Smooth muscle cell (in vitro differentiated cells): ENCODE results near the gene GABARAP. TPM values are rescaled to one million over a fixed set of nuclear protein-coding genes. Genes with fewer than 3 reads are reported as not detected.

Source experiments
- DNase-seq: peaks from one replicate; lab custom pipeline; 2025; ENCODE audit not compliant: unreplicated experiment; lab: John Stamatoyannopoulos, UW
- H2AFZ ChIP-seq: fragments of 200-600 bp; sonication (generic); 2 replicates; pipeline ENCODE4 v1.6.0; 2016; ENCODE audit warnings: antibody characterized with exemption, low read depth, mild to moderate bottlenecking
- H3F3A ChIP-seq: fragments of 200-600 bp; sonication (generic); 2 replicates; pipeline ENCODE4 v1.6.0; 2017; ENCODE audit warnings: antibody characterized with exemption, low read depth
- H3K27ac ChIP-seq: fragments of 200-600 bp; sonication (generic); 2 replicates; pipeline ENCODE4 v1.5.1; 2016; ENCODE audit warnings: low read depth, mild to moderate bottlenecking
- H3K27me3 ChIP-seq: fragments of 200-600 bp; sonication (generic); 2 replicates; pipeline ENCODE4 v1.6.1; 2016; ENCODE audit warnings: low read depth, mild to moderate bottlenecking
- H3K36me3 ChIP-seq: fragments of 200-600 bp; sonication (generic); 2 replicates; pipeline ENCODE4 v1.5.1; 2016; ENCODE audit warnings: low read depth
- H3K4me1 ChIP-seq: fragments of 200-600 bp; sonication (generic); 2 replicates; pipeline ENCODE4 v1.5.1; 2016; ENCODE audit warnings: low read depth
- H3K4me2 ChIP-seq: fragments of 200-600 bp; sonication (generic); 2 replicates; pipeline ENCODE4 v1.6.0; 2016; ENCODE audit warnings: mild to moderate bottlenecking
- H3K4me3 ChIP-seq: fragments of 200-600 bp; sonication (generic); 2 replicates; pipeline ENCODE4 v1.5.1; 2016; ENCODE audit warnings: mild to moderate bottlenecking
- H3K79me2 ChIP-seq: fragments of 200-600 bp; sonication (generic); 2 replicates; pipeline ENCODE4 v1.6.0; 2016; ENCODE audit warnings: low read depth, mild to moderate bottlenecking
- H3K9ac ChIP-seq: fragments of 200-600 bp; sonication (generic); 2 replicates; pipeline ENCODE4 v1.6.0; 2016; ENCODE audit warnings: low read depth
- H3K9me3 ChIP-seq: fragments of 200-600 bp; sonication (generic); replicated peaks from 2 replicates; pipeline ENCODE4 v1.5.1; 2016; ENCODE audit warnings: low read depth
- H4K20me1 ChIP-seq: fragments of 200-600 bp; sonication (generic); 2 replicates; pipeline ENCODE4 v1.6.0; 2016; ENCODE audit warnings: low read depth
- CTCF ChIP-seq: fragments of 200-600 bp; sonication (generic); IDR thresholded peaks from 2 replicates; pipeline ENCODE4 v1.5.1; 2017; ENCODE audit warnings: borderline replicate concordance, mild to moderate bottlenecking, antibody characterized with exemption; ENCODE audit not compliant: insufficient read depth, poor library complexity, severe bottlenecking
- WGBS: methylation state at CpG from one replicate; pipeline ENCODE4 v1.1.7; 2016; ENCODE audit warnings: low lambda C conversion rate; 5-methylcytosine and 5-hydroxymethylcytosine counted together
- polyA plus RNA-seq: library from polyadenylated mRNA; unstranded; fragments of >200 nt; fragmentation: Nextera tagmentation; extraction: Ambion mirVana; gene quantifications from 2 replicates; pipeline ENCODE4 v1.2.1, GENCODE V29; 2016
- total RNA-seq: library from RNA; depleted of rRNA; stranded (reverse); fragments of >200 nt; gene quantifications from 2 replicates; pipeline ENCODE4 v1.2.3, GENCODE V29; 2014

The GABARAP gene
- total and polyA plus RNA-seq, 2 experiments from 2014 or later: 363 to 735 TPM

- Histone ChIP-seq H3K27me3 (no peaks in the 10 kb centered on the region), H2AFZ (no peak overlapping the region), H3K9ac (no peak overlapping the region), H3K4me1 (peaks cover 8% of the 10 kb centered on the region), H3K4me2 (peak overlapping the region; percentile 92), H3K79me2 (peaks cover 69% of the 10 kb centered on the region), H4K20me1 (peaks cover 70% of the 10 kb centered on the region), H3F3A (peaks cover 30% of the 10 kb centered on the region), H3K27ac (no peak overlapping the region), H3K9me3 (no peaks in the 10 kb centered on the region), H3K4me3 (peak overlapping the region; percentile 71), H3K36me3 (no peaks in the 10 kb centered on the region)
- WGBS: 82% methylated on average over 5 of the region's 5 CpGs
- no peak for TF ChIP-seq CTCF
- DNase-seq: no peak
These were observed 10.1 kb downstream of the GABARAP start for GRCh38 chr17:7232114-7232513.

- 99% methylated on average over 19 of the region's 19 CpGs for WGBS
- peaks cover 46% of the 10 kb centered on the region for H3K79me2 ChIP-seq
These were observed 12.7 kb downstream of the GABARAP start for GRCh38 chr17:7229504-7229903.

GRCh38 chr17:7228920-7229319 is 13.3 kb downstream of the GABARAP start:
- H3K27me3 ChIP-seq: no peaks in the 10 kb centered on the region
- no peaks in the 10 kb centered on the region for H3K36me3 ChIP-seq
- H3K9me3 ChIP-seq: no peaks in the 10 kb centered on the region
- H3F3A ChIP-seq: peaks cover 6% of the 10 kb centered on the region
- 97% methylated on average over 14 of the region's 14 CpGs for WGBS
- peaks cover 78% of the 10 kb centered on the region for H4K20me1 ChIP-seq
- peaks cover 5% of the 10 kb centered on the region for H3K4me1 ChIP-seq
- no peak for TF ChIP-seq CTCF
- no peak overlapping the region for H2AFZ ChIP-seq
- no peak overlapping the region for H3K27ac ChIP-seq
- peaks cover 46% of the 10 kb centered on the region for H3K79me2 ChIP-seq
- H3K4me3 ChIP-seq: no peak overlapping the region
- no peak overlapping the region for H3K4me2 ChIP-seq
- no peak overlapping the region for H3K9ac ChIP-seq
- DNase-seq: no peak

More at GRCh38 chr17:7229504-7229903, 12.7 kb downstream of the GABARAP start:
- peaks cover 5% of the 10 kb centered on the region for H3K4me1 ChIP-seq
- no peak overlapping the region for H3K4me3 ChIP-seq
- no peak overlapping the region for H2AFZ ChIP-seq
- no peak overlapping the region for H3K9ac ChIP-seq
- H3K9me3 ChIP-seq: no peaks in the 10 kb centered on the region
- DNase-seq: no peak
- H4K20me1 ChIP-seq: peaks cover 78% of the 10 kb centered on the region
- H3K4me2 ChIP-seq: no peak overlapping the region
- no peaks in the 10 kb centered on the region for H3K36me3 ChIP-seq
- H3K27me3 ChIP-seq: no peaks in the 10 kb centered on the region
- H3K27ac ChIP-seq: no peak overlapping the region
- TF ChIP-seq CTCF: no peak
- peaks cover 6% of the 10 kb centered on the region for H3F3A ChIP-seq
